Thoracic aorta (tissue), 2 donors: Measurements from ENCODE around the gene UBE2F. TPM values are rescaled to one million over a fixed set of nuclear protein-coding genes. Genes with fewer than 3 reads are reported as not detected.

ENCODE experiments used
- ATAC-seq: fragments of 150-250 bp; one replicate; pipeline ENCODE4 v1.8.0; 2017; ENCODE audit warnings: low read depth; ENCODE audit not compliant: insufficient number of reproducible peaks, low FRiP score
- DNase-seq: peaks from one replicate; pipeline ENCODE4 v3.0.0-alpha.2; 2020; ENCODE audit warnings: low spot score
- H3K27ac ChIP-seq, 2 donors: fragments of 200-600 bp; sonication (generic); 1 replicate in 1 of 2; 2 replicates in 1 of 2; pipeline ENCODE4 v1.5.1; 2016; ENCODE audit warnings: mild to moderate bottlenecking in 2 of 2, moderate library complexity in 2 of 2
- H3K27me3 ChIP-seq: fragments of 200-600 bp; sonication (generic); replicated peaks from 2 replicates; pipeline ENCODE4 v1.6.0; 2016; ENCODE audit warnings: mild to moderate bottlenecking; ENCODE audit not compliant: insufficient read depth
- H3K36me3 ChIP-seq: fragments of 200-600 bp; sonication (generic); one replicate; pipeline ENCODE4 v1.5.1; 2016
- H3K4me1 ChIP-seq, 2 donors: fragments of 200-600 bp; sonication (generic); 1 replicate in 1 of 2; 2 replicates in 1 of 2; pipeline versions ENCODE4 v1.5.1 to v1.6.0; 2016; ENCODE audit warnings: low read depth in 2 of 2, mild to moderate bottlenecking in 1 of 2; ENCODE audit not compliant: control insufficient read depth in 1 of 2
- H3K4me3 ChIP-seq: fragments of 200-600 bp; sonication (generic); 2 replicates; pipeline ENCODE4 v1.5.1; 2016; ENCODE audit warnings: mild to moderate bottlenecking
- H3K9me3 ChIP-seq: fragments of 200-600 bp; sonication (generic); 2 replicates; pipeline ENCODE4 v1.5.1; 2016
- CTCF ChIP-seq: fragments of 200-600 bp; sonication (generic); IDR thresholded peaks from one replicate; pipeline ENCODE4 v1.5.1; 2019; ENCODE audit warnings: antibody characterized with exemption
- total RNA-seq, 2 donors: library from RNA; depleted of rRNA; stranded (reverse); fragments of >200 nt; gene quantifications; one replicate each; pipeline versions ENCODE4 v1.1.0 to v1.2.3, GENCODE V29; 2016

The UBE2F gene
- total RNA-seq = 10 to 100 TPM; 51.9 to 69.3 TPM

GRCh38 chr2:237966565-237967462 is at the start of gene UBE2F:
UBE2F (plus strand) TSS chr2:237967014; CDS start chr2:237973108, 6,094 bp downstream.
- ATAC-seq = peak; percentile 93
- TF ChIP-seq CTCF = no peak
- peaks cover 11 to 38% of the 10 kb centered on the region in 2 donors for H3K4me1 ChIP-seq

GRCh38 chr2:237917696-237918374 is 49.0 kb upstream of the UBE2F start:
- H3K9me3 ChIP-seq = no peaks in the 10 kb centered on the region
- no peak for DNase-seq
- no peak for ATAC-seq
- no peak overlapping the region for H3K4me3 ChIP-seq
- peak overlapping the region; percentile 74 to 87 for H3K27ac ChIP-seq
- H3K27me3 ChIP-seq = no peaks in the 10 kb centered on the region
- H3K4me1 ChIP-seq = peaks cover 9 to 35% of the 10 kb centered on the region in 2 donors
- H3K36me3 ChIP-seq = peaks cover 2% of the 10 kb centered on the region
- TF ChIP-seq CTCF = no peak

More at GRCh38 chr2:237966565-237967462, at the start of gene UBE2F:
- Histone ChIP-seq H3K27me3 (no peaks in the 10 kb centered on the region), H3K27ac (peak within 1 kb of the TSS; percentile 48 to 57), H3K4me3 (peak within 1 kb of the TSS; percentile 87), H3K9me3 (peaks cover 7% of the 10 kb centered on the region), H3K36me3 (no peaks in the 10 kb centered on the region)
- DNase-seq = peak; percentile 92

- ATAC-seq (no peak), DNase-seq (no peak)
- Histone ChIP-seq H3K4me3 (no peak overlapping the region), H3K27ac (peak overlapping the region; percentile 74 to 87), H3K4me1 (peaks cover 12 to 45% of the 10 kb centered on the region in 2 donors), H3K36me3 (no peaks in the 10 kb centered on the region), H3K9me3 (no peaks in the 10 kb centered on the region), H3K27me3 (no peaks in the 10 kb centered on the region)
- TF ChIP-seq CTCF = no peak
Measured at GRCh38 chr2:237919593-237919992, 47.2 kb upstream of the UBE2F start.

GRCh38 chr2:237920673-237921072 is 46.1 kb upstream of the UBE2F start:
- TF ChIP-seq CTCF = no peak
- peak overlapping the region; percentile 74 to 87 for H3K27ac ChIP-seq
- H3K4me3 ChIP-seq = no peak overlapping the region

GRCh38 chr2:237921967-237922492 is 44.8 kb upstream of the UBE2F start:
- DNase-seq = no peak
- H3K27ac ChIP-seq = peak overlapping the region; percentile 77 to 87

More at GRCh38 chr2:237920673-237921072, 46.1 kb upstream of the UBE2F start:
- DNase-seq = no peak
- Histone ChIP-seq H3K9me3 (no peaks in the 10 kb centered on the region), H3K36me3 (no peaks in the 10 kb centered on the region), H3K4me1 (peaks cover 12 to 45% of the 10 kb centered on the region in 2 donors), H3K27me3 (no peaks in the 10 kb centered on the region)
- no peak for ATAC-seq

More at GRCh38 chr2:237921967-237922492, 44.8 kb upstream of the UBE2F start:
- H3K4me3 ChIP-seq = no peak overlapping the region
- peaks cover 12 to 45% of the 10 kb centered on the region in 2 donors for H3K4me1 ChIP-seq
- H3K9me3 ChIP-seq = no peaks in the 10 kb centered on the region
- no peak for ATAC-seq
- H3K36me3 ChIP-seq = no peaks in the 10 kb centered on the region
- TF ChIP-seq CTCF = no peak
- no peaks in the 10 kb centered on the region for H3K27me3 ChIP-seq
